Thoracic aorta (tissue), 2 donors: ENCODE data around the gene DCDC2. TPM values are rescaled to one million over a fixed set of nuclear protein-coding genes. Genes with fewer than 3 reads are reported as not detected.

ENCODE experiments used
- ATAC-seq: fragments of 150-250 bp; one replicate; pipeline ENCODE4 v1.8.0; 2017; ENCODE audit warnings: low read depth; ENCODE audit not compliant: insufficient number of reproducible peaks, low FRiP score
- DNase-seq: peaks from one replicate; pipeline ENCODE4 v3.0.0-alpha.2; 2020; ENCODE audit warnings: low spot score
- H3K27ac ChIP-seq, 2 donors: fragments of 200-600 bp; sonication (generic); 1 replicate in 1 of 2; 2 replicates in 1 of 2; pipeline ENCODE4 v1.5.1; 2016; ENCODE audit warnings: mild to moderate bottlenecking in 2 of 2, moderate library complexity in 2 of 2
- H3K27me3 ChIP-seq: fragments of 200-600 bp; sonication (generic); replicated peaks from 2 replicates; pipeline ENCODE4 v1.6.0; 2016; ENCODE audit warnings: mild to moderate bottlenecking; ENCODE audit not compliant: insufficient read depth
- H3K36me3 ChIP-seq: fragments of 200-600 bp; sonication (generic); one replicate; pipeline ENCODE4 v1.5.1; 2016
- H3K4me1 ChIP-seq, 2 donors: fragments of 200-600 bp; sonication (generic); 1 replicate in 1 of 2; 2 replicates in 1 of 2; pipeline versions ENCODE4 v1.5.1 to v1.6.0; 2016; ENCODE audit warnings: low read depth in 2 of 2, mild to moderate bottlenecking in 1 of 2; ENCODE audit not compliant: control insufficient read depth in 1 of 2
- H3K4me3 ChIP-seq: fragments of 200-600 bp; sonication (generic); 2 replicates; pipeline ENCODE4 v1.5.1; 2016; ENCODE audit warnings: mild to moderate bottlenecking
- H3K9me3 ChIP-seq: fragments of 200-600 bp; sonication (generic); 2 replicates; pipeline ENCODE4 v1.5.1; 2016
- CTCF ChIP-seq: fragments of 200-600 bp; sonication (generic); IDR thresholded peaks from one replicate; pipeline ENCODE4 v1.5.1; 2019; ENCODE audit warnings: antibody characterized with exemption
- total RNA-seq, 2 donors: library from RNA; depleted of rRNA; stranded (reverse); fragments of >200 nt; gene quantifications; one replicate each; pipeline versions ENCODE4 v1.1.0 to v1.2.3, GENCODE V29; 2016

The DCDC2 gene
- total RNA-seq, 2 donors from 2014 or later = not detected

GRCh38 chr6:24127316-24127715 is 230.5 kb downstream of the DCDC2 start:
- no peak for DNase-seq
- Histone ChIP-seq H3K27me3 (no peaks in the 10 kb centered on the region), H3K9me3 (no peaks in the 10 kb centered on the region), H3K27ac (no peak overlapping the region), H3K4me3 (no peak overlapping the region), H3K4me1 (no peaks in the 10 kb centered on the region), H3K36me3 (no peaks in the 10 kb centered on the region)
- no peak for TF ChIP-seq CTCF
- no peak for ATAC-seq

GRCh38 chr6:24126586-24127192 is 231.2 kb downstream of the DCDC2 start:
- H3K4me3 ChIP-seq = no peak overlapping the region
- H3K27ac ChIP-seq = no peak overlapping the region
- no peak for TF ChIP-seq CTCF
- H3K9me3 ChIP-seq = no peaks in the 10 kb centered on the region
- ATAC-seq (no peak), DNase-seq (no peak)
- H3K36me3 ChIP-seq = no peaks in the 10 kb centered on the region
- H3K4me1 ChIP-seq = no peaks in the 10 kb centered on the region
- no peaks in the 10 kb centered on the region for H3K27me3 ChIP-seq

- Histone ChIP-seq H3K27ac (no peak within 1 kb of the TSS), H3K9me3 (no peaks in the 10 kb centered on the region), H3K4me3 (no peak within 1 kb of the TSS), H3K4me1 (no peaks in the 10 kb centered on the region), H3K27me3 (no peaks in the 10 kb centered on the region), H3K36me3 (no peaks in the 10 kb centered on the region)
- DNase-seq = no peak
- no peak for ATAC-seq
- TF ChIP-seq CTCF = no peak
Observed at GRCh38 chr6:24125980-24126379, 231.9 kb downstream of the DCDC2 start, which contains the start of gene NRSN1. NRSN1 (plus strand) TSS chr6:24126215; CDS start chr6:24134328, 8,113 bp downstream.

DNA sequence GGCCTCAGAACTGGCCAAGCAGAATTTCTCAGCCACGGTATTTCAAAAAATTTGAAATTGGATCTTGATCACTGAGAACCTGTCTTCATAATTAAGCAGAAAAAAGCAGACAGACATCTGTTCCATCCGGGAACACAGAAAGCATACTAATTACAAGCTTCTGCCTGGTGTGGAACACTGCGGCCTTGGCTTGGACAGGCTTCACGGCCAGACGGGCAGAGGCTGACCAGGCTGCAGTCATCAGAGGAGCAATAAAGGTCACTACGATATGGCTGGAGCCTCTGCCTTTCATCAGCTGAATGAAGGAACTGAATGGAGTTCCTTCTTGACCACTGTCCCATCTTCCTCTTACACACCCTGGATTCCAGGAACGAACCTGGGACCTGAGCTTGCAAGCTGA is 235.7 kb downstream of the DCDC2 start:
- DNase-seq = no peak
- H3K27me3 ChIP-seq = no peaks in the 10 kb centered on the region
- H3K9me3 ChIP-seq = no peaks in the 10 kb centered on the region
- no peaks in the 10 kb centered on the region for H3K4me1 ChIP-seq
- H3K36me3 ChIP-seq = no peaks in the 10 kb centered on the region
- ATAC-seq = no peak
- H3K27ac ChIP-seq = no peak overlapping the region
- TF ChIP-seq CTCF = no peak
- no peak overlapping the region for H3K4me3 ChIP-seq

Other genes with a start within 250 kb of the DCDC2 start
- gene NRSN1, start 231.8 kb downstream of the DCDC2 start, total RNA-seq = not detected
- 10 to 100 TPM; 17.9 to 20.2 TPM for gene MRS2, start 44.9 kb upstream of the DCDC2 start, total RNA-seq
- 10 to 100 TPM; 22.3 to 30.3 TPM for gene GPLD1, start 131.5 kb upstream of the DCDC2 start, total RNA-seq
- gene ALDH5A1, start 136.9 kb upstream of the DCDC2 start, total RNA-seq = 1 to 10 TPM; 4.6 to 6.2 TPM